H1 (cell line): ENCODE data around the gene TOR1A. TPM values are rescaled to one million over a fixed set of nuclear protein-coding genes. Genes with fewer than 3 reads are reported as not detected.

Source experiments
- CTCF ChIA-PET: fragments of 300-600 bp; sonication (Branson Sonifier 250); formaldehyde crosslinking; loops from one replicate; lab custom pipeline; 2021; ENCODE audit not compliant: partially characterized antibody; lab: Charles Lee
- POLR2A ChIA-PET: fragments of 300-600 bp; sonication (Branson Sonifier 250); formaldehyde crosslinking; loops from one replicate; lab custom pipeline; 2021; ENCODE audit warnings: inconsistent platforms; ENCODE audit not compliant: partially characterized antibody; lab: Charles Lee
- DNase-seq, 2 experiments: peaks; one replicate each; pipeline versions ENCODE4 v3.0.0 to v3.0.0-alpha.2; 2010 to 2022; ENCODE audit warnings: low spot score in 2 of 2, low read depth in 1 of 2, mixed read lengths in 1 of 2
- FAIRE-seq: peaks from 2 replicates; lab custom pipeline; 2011; peaks lifted over from hg19 to GRCh38; lab: Jason Lieb, UNC
- H2AFZ ChIP-seq: 2 replicates; pipeline ENCODE4 v1.8.1; 2012; ENCODE audit warnings: low read length, inconsistent platforms
- H2AK5ac ChIP-seq: 2 replicates; pipeline ENCODE4 v1.6.1; 2013; ENCODE audit warnings: low read depth, low read length
- H2BK120ac ChIP-seq: replicated peaks from 2 replicates; pipeline ENCODE3; 2013; ENCODE audit warnings: low read depth, low read length, inconsistent platforms
- H2BK12ac ChIP-seq: 2 replicates; pipeline ENCODE4 v1.6.1; 2013; ENCODE audit warnings: low read depth, low read length
- H2BK15ac ChIP-seq: 2 replicates; pipeline ENCODE4 v1.6.1; 2013; ENCODE audit warnings: low read length
- H2BK20ac ChIP-seq: 2 replicates; pipeline ENCODE4 v1.6.1; 2013; ENCODE audit warnings: low read length
- H2BK5ac ChIP-seq: 2 replicates; pipeline ENCODE4 v1.6.1; 2013; ENCODE audit warnings: low read depth, low read length
- H3K14ac ChIP-seq: 2 replicates; pipeline ENCODE4 v1.6.1; 2013; ENCODE audit warnings: inconsistent platforms; ENCODE audit not compliant: insufficient read length
- H3K18ac ChIP-seq: 2 replicates; pipeline ENCODE4 v1.6.1; 2013; ENCODE audit warnings: low read length; ENCODE audit errors: extremely low read depth
- H3K23ac ChIP-seq: 2 replicates; pipeline ENCODE4 v1.6.1; 2013; ENCODE audit warnings: inconsistent platforms; ENCODE audit not compliant: insufficient read length
- H3K23me2 ChIP-seq: 2 replicates; pipeline ENCODE4 v1.6.1; 2013; ENCODE audit warnings: low read depth, low read length
- H3K27ac ChIP-seq: 2 replicates; pipeline ENCODE4 v1.6.1; 2011; ENCODE audit warnings: low read depth, low read length, inconsistent platforms
- H3K27me3 ChIP-seq, 4 experiments: replicated peaks in 1 of 4; 1 replicate in 1 of 4; 2 replicates in 3 of 4; pipeline versions ENCODE4 v1.6.1 to v1.8.1; 2011 to 2013; ENCODE audit warnings: low read length in 3 of 4, mild to moderate bottlenecking in 3 of 4, inconsistent platforms in 2 of 4, mixed read lengths in 2 of 4, moderate library complexity in 1 of 4; ENCODE audit not compliant: control insufficient read depth in 3 of 4, insufficient read depth in 3 of 4; ENCODE audit errors: extremely low read depth in 1 of 4
- H3K36me3 ChIP-seq, 4 experiments: 2 replicates each; pipeline versions ENCODE4 v1.6.1 to v1.8.1; 2011 to 2013; ENCODE audit warnings: mild to moderate bottlenecking in 4 of 4, low read length in 3 of 4, moderate library complexity in 2 of 4, control low read depth in 1 of 4, inconsistent platforms in 1 of 4; ENCODE audit not compliant: insufficient read depth in 4 of 4, control insufficient read depth in 2 of 4
- H3K4ac ChIP-seq: replicated peaks from 2 replicates; pipeline ENCODE3; 2013; ENCODE audit warnings: low read length, low read depth, mixed read lengths, inconsistent platforms; ENCODE audit not compliant: insufficient read length
- H3K4me1 ChIP-seq, 4 experiments: replicated peaks in 1 of 4; 1 replicate in 1 of 4; 2 replicates in 3 of 4; pipeline versions ENCODE4 v1.6.1 to v1.8.1; 2011 to 2013; ENCODE audit warnings: low read length in 3 of 4, inconsistent platforms in 2 of 4, mixed read lengths in 1 of 4; ENCODE audit not compliant: insufficient read depth in 4 of 4, control insufficient read depth in 3 of 4
- H3K4me2 ChIP-seq, 2 experiments: 2 replicates each; pipeline versions ENCODE4 v1.6.1 to v1.8.1; 2011 to 2013; ENCODE audit warnings: low read depth in 2 of 2, low read length in 2 of 2, control low read depth in 1 of 2, inconsistent platforms in 1 of 2, mild to moderate bottlenecking in 1 of 2; ENCODE audit not compliant: insufficient read depth in 1 of 2
- H3K4me3 ChIP-seq, 4 experiments: fragments of 200-600, 300-600 bp in 1 of 4; sonication (generic), shearing (Covaris generic), sonication (Bioruptor Twin) in 1 of 4; 2 replicates each; pipeline versions ENCODE4 v1.5.1 to v1.8.1; 2011 to 2016; ENCODE audit warnings: low read length in 4 of 4, low read depth in 3 of 4, control low read depth in 2 of 4, inconsistent platforms in 2 of 4, mild to moderate bottlenecking in 2 of 4, mixed read lengths in 1 of 4, moderate library complexity in 1 of 4; ENCODE audit not compliant: insufficient read depth in 2 of 4; ENCODE audit errors: extremely low read depth in 1 of 4
- H3K56ac ChIP-seq: replicated peaks from 2 replicates; pipeline ENCODE3; 2013; ENCODE audit warnings: low read depth, mild to moderate bottlenecking, mixed read lengths, low read length, inconsistent platforms; ENCODE audit not compliant: insufficient read length
- H3K79me1 ChIP-seq: 2 replicates; pipeline ENCODE4 v1.6.1; 2013; ENCODE audit warnings: low read depth, low read length, control low read depth
- H3K79me2 ChIP-seq, 2 experiments: 2 replicates each; pipeline versions ENCODE4 v1.6.1 to v1.8.1; 2012 to 2013; ENCODE audit warnings: low read length in 2 of 2, mild to moderate bottlenecking in 2 of 2, inconsistent platforms in 1 of 2; ENCODE audit not compliant: insufficient read depth in 2 of 2, control insufficient read depth in 1 of 2
- H3K9ac ChIP-seq, 4 experiments: replicated peaks in 1 of 4; 1 replicate in 1 of 4; 2 replicates in 3 of 4; pipeline versions ENCODE4 v1.6.1 to v1.8.1; 2011 to 2013; ENCODE audit warnings: low read depth in 3 of 4, low read length in 3 of 4, control low read depth in 2 of 4, mild to moderate bottlenecking in 2 of 4, moderate library complexity in 2 of 4, inconsistent platforms in 1 of 4; ENCODE audit errors: extremely low read depth in 1 of 4
- H3K9me3 ChIP-seq, 2 experiments: 2 replicates each; pipeline versions ENCODE4 v1.6.1 to v1.8.1; 2012 to 2013; ENCODE audit warnings: mild to moderate bottlenecking in 2 of 2, moderate library complexity in 2 of 2, control low read depth in 1 of 2, inconsistent platforms in 1 of 2, low read depth in 1 of 2, low read length in 1 of 2, mixed read lengths in 1 of 2; ENCODE audit not compliant: insufficient read depth in 2 of 2
- H4K20me1 ChIP-seq, 2 experiments: replicated peaks in 1 of 2; 2 replicates each; pipeline versions ENCODE3 to v1.8.1; 2011 to 2013; ENCODE audit warnings: inconsistent platforms in 2 of 2, low read length in 2 of 2, mild to moderate bottlenecking in 1 of 2; ENCODE audit not compliant: insufficient read depth in 2 of 2, control insufficient read depth in 1 of 2
- H4K5ac ChIP-seq: 2 replicates; pipeline ENCODE4 v1.6.1; 2013; ENCODE audit warnings: low read length, low read depth, mixed read lengths, inconsistent platforms; ENCODE audit not compliant: insufficient read length
- H4K8ac ChIP-seq: 2 replicates; pipeline ENCODE4 v1.8.0; 2013; ENCODE audit warnings: mild to moderate bottlenecking, moderate library complexity, low read length, inconsistent platforms; ENCODE audit not compliant: insufficient read depth; ENCODE audit errors: extremely low read depth
- H4K91ac ChIP-seq: replicated peaks from 2 replicates; pipeline ENCODE3; 2013; ENCODE audit warnings: low read length, mixed read lengths, inconsistent platforms; ENCODE audit not compliant: insufficient read length
- BACH1 ChIP-seq: IDR thresholded peaks from 2 replicates; pipeline ENCODE4 v1.6.1; 2012; ENCODE audit warnings: low read length, improper control_type of control experiment
- BRCA1 ChIP-seq: IDR thresholded peaks from 2 replicates; pipeline ENCODE4 v1.6.1; 2012; ENCODE audit warnings: low read depth, low read length, improper control_type of control experiment
- CBX8 ChIP-seq: fragments of 300-800, 300-1000 bp; sonication (generic); IDR thresholded peaks from 2 replicates; pipeline ENCODE4 v1.7.1; 2016; ENCODE audit warnings: low read depth, low read length, borderline replicate concordance
- CHD2 ChIP-seq: IDR thresholded peaks from 2 replicates; pipeline ENCODE4 v1.6.1; 2012; ENCODE audit warnings: low read length, improper control_type of control experiment
- KDM4A ChIP-seq: IDR thresholded peaks from one replicate; pipeline ENCODE4 v1.7.1; 2012; ENCODE audit warnings: low read depth, mild to moderate bottlenecking, moderate library complexity, low read length, inconsistent platforms; ENCODE audit not compliant: severe bottlenecking
- NRF1 ChIP-seq: IDR thresholded peaks from 2 replicates; pipeline ENCODE4 v1.6.1; 2011; ENCODE audit warnings: mild to moderate bottlenecking, low read depth, low read length, improper control_type of control experiment
- POLR2AphosphoS5 ChIP-seq: IDR thresholded peaks from 2 replicates; pipeline ENCODE4 v1.6.1; 2011; ENCODE audit warnings: low read depth, low read length
- RXRA ChIP-seq: IDR thresholded peaks from 2 replicates; pipeline ENCODE4 v1.6.1; 2011; ENCODE audit warnings: low read depth, mild to moderate bottlenecking, low read length, moderate library complexity; ENCODE audit not compliant: insufficient read depth
- SAP30 ChIP-seq: fragments of 300-600 bp; sonication (generic); IDR thresholded peaks from 2 replicates; pipeline ENCODE4 v1.7.1; 2012; ENCODE audit warnings: low read length, moderate library complexity, mild to moderate bottlenecking, inconsistent platforms; ENCODE audit not compliant: insufficient read depth, insufficient replicate concordance
- SIN3A ChIP-seq, 2 experiments: IDR thresholded peaks in 1 of 2; conservative IDR thresholded peaks in 1 of 2; 2 replicates each; pipeline ENCODE4 v1.6.1; 2011 to 2012; ENCODE audit warnings: low read length in 2 of 2, improper control_type of control experiment in 1 of 2, low read depth in 1 of 2, mild to moderate bottlenecking in 1 of 2
- TEAD4 ChIP-seq: IDR thresholded peaks from 2 replicates; pipeline ENCODE4 v1.6.1; 2012; ENCODE audit warnings: low read depth, low read length, inconsistent platforms, mixed read lengths
- WGBS, 2 experiments: shearing (Covaris generic) in 1 of 2; methylation state at CpG; one replicate each; pipeline versions ENCODE4 v1.1.6 to v1.1.7; 2013 to 2015; ENCODE audit warnings: low lambda C conversion rate in 2 of 2, mixed read lengths in 2 of 2, inconsistent platforms in 1 of 2, low coverage in 1 of 2, missing lambda C conversion rate in 1 of 2; ENCODE audit not compliant: insufficient replicate concordance in 2 of 2, insufficient coverage in 1 of 2, insufficient read length in 1 of 2; ENCODE audit errors: extremely low coverage in 1 of 2, missing lambda C conversion rate in 1 of 2; 5-methylcytosine and 5-hydroxymethylcytosine counted together
- polyA plus RNA-seq, 7 experiments: library from polyadenylated mRNA; depleted of rRNA in 3 of 7; stranded (reverse) in 5 of 7; unstranded in 2 of 7; fragments of >200 nt in 5 of 7; fragments of 200-250 nt in 2 of 7; gene quantifications; 1 replicate in 5 of 7; 2 replicates in 1 of 7; 4 replicates in 1 of 7; pipeline versions ENCODE4 v1.2.1 to v1.2.3, GENCODE V29; 2011 to 2013; ENCODE audit warnings: missing spikeins in 2 of 7, mixed read lengths in 2 of 7
- total RNA-seq: library from RNA; stranded (reverse); fragmentation: NEBNext Ultra II Directional; extraction: Animal tissue kit (Norgen Biotek cat#: 25700); gene quantifications from 2 replicates; pipeline ENCODE4 v1.2.1, GENCODE V29; 2021

Gene TOR1A
- total and polyA plus RNA-seq, 2 of the 8 experiments (the other 6 are each of a cell fraction or from before 2014, with no cell fraction given) = 37.6 to 46.7 TPM

- H3K36me3 ChIP-seq = peaks cover 15 to 37% (median 29%) of the 10 kb centered on the region in 4 experiments; a peak in 7 of 8 replicates
- CTCF ChIA-PET = no interaction called here
- no peak overlapping the region for H3K23ac ChIP-seq
Observed at GRCh38 chr9:129828969-129829368, 5.0 kb upstream of the TOR1A start.

More at GRCh38 chr9:129828969-129829368, 5.0 kb upstream of the TOR1A start:
- FAIRE-seq = no peak
- Histone ChIP-seq H4K20me1 (peaks cover 1 to 2% of the 10 kb centered on the region in 2 experiments), H2BK5ac (no peak overlapping the region), H3K4ac (no peak overlapping the region), H4K5ac (no peak overlapping the region), H3K4me1 (no peaks in the 10 kb centered on the region), H3K4me2 (no peak overlapping the region), H3K79me2 (peaks cover 0 to 3% of the 10 kb centered on the region in 2 experiments; a peak in 2 of 4 replicates), H3K18ac (no peak overlapping the region), H3K9ac (no peak overlapping the region), H2AFZ (no peak overlapping the region), H2BK12ac (no peak overlapping the region), H4K91ac (no peak overlapping the region), H3K14ac (no peak overlapping the region), H2BK120ac (no peak overlapping the region), H3K27ac (no peak overlapping the region), H4K8ac (no peak overlapping the region), H2BK15ac (no peak overlapping the region), H3K79me1 (no peaks in the 10 kb centered on the region), H3K23me2 (no peaks in the 10 kb centered on the region), H3K4me3 (no peak overlapping the region), H3K56ac (no peak overlapping the region), H2BK20ac (no peak overlapping the region), H3K27me3 (no peaks in the 10 kb centered on the region; a peak in 1 of 7 replicates), H2AK5ac (no peak overlapping the region), H3K9me3 (no peaks in the 10 kb centered on the region)
- 95% methylated on average over 10 of the region's 10 CpGs; no CpG with 5 or more reads in 1 of the 2 experiments for WGBS, 2 experiments
- POLR2A ChIA-PET = no interaction called here
- DNase-seq = no peak
- no peak for TF ChIP-seq POLR2AphosphoS5
- TF ChIP-seq BRCA1 = no peak
- TF ChIP-seq RXRA = no peak
- TF ChIP-seq SAP30 = no peak
- no peak for TF ChIP-seq BACH1
- no peak for TF ChIP-seq KDM4A
- TF ChIP-seq SIN3A (conservative IDR thresholded peaks at IDR 0.05 in 1 of 2, IDR thresholded peaks at IDR 0.05 in 1 of 2; ENCODE audit: low read depth in 1 of 2, low read length in 2 of 2) = no peak
- TF ChIP-seq CBX8 = no peak
- TF ChIP-seq CHD2 = no peak
- TF ChIP-seq NRF1 = no peak
- no peak for TF ChIP-seq TEAD4
